ENCODE results near the gene UBXN11.

DNA sequence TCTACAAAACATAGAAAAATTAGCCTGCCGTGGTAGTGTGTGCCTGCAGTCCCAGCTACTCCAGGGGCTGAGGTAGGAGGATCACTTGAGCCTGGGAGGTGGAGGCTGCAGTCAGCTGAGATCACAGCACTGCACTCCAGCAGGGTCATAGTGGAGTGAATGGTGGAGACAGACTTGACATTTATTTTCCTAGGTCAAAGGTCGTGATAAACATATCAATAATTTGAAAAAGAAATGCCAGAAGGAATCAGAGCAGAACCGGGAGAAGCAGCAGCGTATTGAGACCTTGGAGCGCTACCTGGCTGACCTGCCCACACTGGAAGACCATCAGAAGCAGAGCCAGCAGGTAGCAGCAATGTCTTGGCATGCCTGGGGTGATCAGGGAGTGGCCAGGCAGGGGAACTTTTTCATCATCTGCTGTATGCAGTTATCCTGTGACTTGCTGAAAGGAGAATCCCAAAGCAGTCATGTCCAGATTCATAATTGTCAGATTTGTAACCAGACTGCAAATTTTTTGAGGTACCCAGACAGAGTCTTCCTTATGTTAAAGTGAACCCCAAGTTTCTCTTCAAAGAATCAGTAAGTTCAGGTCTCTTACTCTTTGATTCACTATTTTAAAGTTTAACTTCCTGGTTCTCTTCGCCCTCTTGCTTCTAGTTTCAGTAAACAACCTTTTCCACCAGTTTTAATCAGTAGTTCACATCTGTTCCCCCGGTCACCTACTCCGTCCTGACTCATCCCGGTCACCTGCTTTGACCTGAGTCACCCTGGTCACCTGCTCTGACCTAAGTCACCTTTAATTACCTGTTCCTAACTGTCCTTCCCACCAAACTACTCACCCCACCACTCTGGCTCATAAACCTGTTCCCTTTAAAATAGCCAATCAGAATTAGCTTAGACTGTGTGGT is 37.9 kb downstream of the UBXN11 start:
- TF ChIP-seq, protein P1, sequence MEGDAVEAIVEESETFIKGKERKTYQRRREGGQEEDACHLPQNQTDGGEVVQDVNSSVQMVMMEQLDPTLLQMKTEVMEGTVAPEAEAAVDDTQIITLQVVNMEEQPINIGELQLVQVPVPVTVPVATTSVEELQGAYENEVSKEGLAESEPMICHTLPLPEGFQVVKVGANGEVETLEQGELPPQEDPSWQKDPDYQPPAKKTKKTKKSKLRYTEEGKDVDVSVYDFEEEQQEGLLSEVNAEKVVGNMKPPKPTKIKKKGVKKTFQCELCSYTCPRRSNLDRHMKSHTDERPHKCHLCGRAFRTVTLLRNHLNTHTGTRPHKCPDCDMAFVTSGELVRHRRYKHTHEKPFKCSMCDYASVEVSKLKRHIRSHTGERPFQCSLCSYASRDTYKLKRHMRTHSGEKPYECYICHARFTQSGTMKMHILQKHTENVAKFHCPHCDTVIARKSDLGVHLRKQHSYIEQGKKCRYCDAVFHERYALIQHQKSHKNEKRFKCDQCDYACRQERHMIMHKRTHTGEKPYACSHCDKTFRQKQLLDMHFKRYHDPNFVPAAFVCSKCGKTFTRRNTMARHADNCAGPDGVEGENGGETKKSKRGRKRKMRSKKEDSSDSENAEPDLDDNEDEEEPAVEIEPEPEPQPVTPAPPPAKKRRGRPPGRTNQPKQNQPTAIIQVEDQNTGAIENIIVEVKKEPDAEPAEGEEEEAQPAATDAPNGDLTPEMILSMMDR (IDR thresholded peaks at IDR 0.05) = no peak
- no peak for TF ChIP-seq POLR2A (IDR thresholded peaks at IDR 0.05)
